HepG2 (cell line): ENCODE data around the gene LRP1-AS. TPM values are rescaled to one million over a fixed set of nuclear protein-coding genes. Genes with fewer than 3 reads are reported as not detected.

Experiments used
- BCL6 ChIP-seq: IDR thresholded peaks from 2 replicates; pipeline ENCODE4 v1.6.1; 2016; ENCODE audit warnings: missing genetic modification reagents, missing compliant biosample characterization
- GRHL1 ChIP-seq: sonication (generic); formaldehyde crosslinking; conservative IDR thresholded peaks from 2 replicates; pipeline ENCODE4 v1.8.0; 2022; ENCODE audit warnings: missing genetic modification reagents
- MAFF ChIP-seq: IDR thresholded peaks from 2 replicates; pipeline ENCODE4 v1.6.1; 2011; ENCODE audit warnings: low read depth, low read length, improper control_type of control experiment
- STAT6 ChIP-seq: sonication (generic); formaldehyde crosslinking; IDR thresholded peaks from 2 replicates; pipeline ENCODE4 v1.4.0; 2020; ENCODE audit warnings: missing genetic modification reagents, mild to moderate bottlenecking, borderline replicate concordance
- TFDP1 ChIP-seq: IDR thresholded peaks from 2 replicates; pipeline ENCODE4 v1.6.1; 2016; ENCODE audit warnings: missing compliant biosample characterization, missing genetic modification reagents, borderline replicate concordance
- THRA ChIP-seq: sonication (generic); formaldehyde crosslinking; IDR thresholded peaks from 2 replicates; pipeline ENCODE4 v1.4.0; 2020; ENCODE audit warnings: missing genetic modification reagents, borderline replicate concordance
- TRIM22 ChIP-seq: fragments of 450-650 bp; IDR thresholded peaks from 2 replicates; pipeline ENCODE4 v1.6.1; 2017
- ZBTB37 ChIP-seq: sonication (generic); formaldehyde crosslinking; IDR thresholded peaks from 2 replicates; pipeline ENCODE4 v1.4.0; 2020; ENCODE audit warnings: mild to moderate bottlenecking, missing genetic modification reagents
- ZNF30 ChIP-seq: sonication (generic); formaldehyde crosslinking; IDR thresholded peaks from 2 replicates; pipeline ENCODE4 v1.5.0; 2020; ENCODE audit warnings: mild to moderate bottlenecking, missing genetic modification reagents
- ZNF512B ChIP-seq: sonication (generic); formaldehyde crosslinking; IDR thresholded peaks from 2 replicates; pipeline ENCODE4 v1.5.1; 2020; ENCODE audit warnings: missing genetic modification reagents, mild to moderate bottlenecking, borderline replicate concordance
- ZNF678 ChIP-seq: sonication (generic); formaldehyde crosslinking; IDR thresholded peaks from 2 replicates; pipeline ENCODE4 v1.4.0; 2020; ENCODE audit warnings: mild to moderate bottlenecking, missing genetic modification reagents
- ZNF782 ChIP-seq: sonication (generic); formaldehyde crosslinking; IDR thresholded peaks from 2 replicates; pipeline ENCODE4 v1.4.0; 2020; ENCODE audit warnings: missing genetic modification reagents, mild to moderate bottlenecking, borderline replicate concordance
- polyA plus RNA-seq, 8 experiments: library from polyadenylated mRNA; depleted of rRNA in 3 of 8; stranded (reverse) in 7 of 8; unstranded in 1 of 8; fragments of >200 nt; fragmentation: Illumina TruSeq in 4 of 8; extraction: Trizol in 4 of 8; gene quantifications; 2 replicates each; pipeline versions ENCODE4 v1.2.1 to v1.2.3, GENCODE V29; 2011 to 2016; ENCODE audit warnings: low read depth in 4 of 8, missing spikeins in 1 of 8, mixed read lengths in 1 of 8; ENCODE audit not compliant: insufficient read depth in 1 of 8
- total RNA-seq, 5 experiments: library from RNA; depleted of rRNA; stranded (reverse); fragments of >200 nt; fragmentation: Illumina TruSeq; extraction: Trizol; gene quantifications; 2 replicates each; pipeline ENCODE4 v1.2.3, GENCODE V29; 2016; ENCODE audit warnings: low read depth in 1 of 5

LRP1-AS gene
- total and polyA plus RNA-seq, 2 of the 13 experiments (the other 11 are each of a cell fraction or from before 2014, with no cell fraction given): 0.20 TPM; not detected in 1

GRCh38 chr12:57101892-57102695 is 45.3 kb downstream of the LRP1-AS start (continued):
- TF ChIP-seq ZBTB37 (CRISPR knock-in tag) (peak; percentile 72), STAT6 (CRISPR knock-in tag) (no peak), ZNF512B (CRISPR knock-in tag) (no peak), ZNF678 (CRISPR knock-in tag) (no peak), TRIM22 (no peak), THRA (peak; percentile 78; the same call in 1 of the 2 replicates), BCL6 (peak; percentile 34; the same call in 1 of the 2 replicates), MAFF (no peak), TFDP1 (CRISPR knock-in tag) (peak; percentile 17; the same call in 1 of the 2 replicates), ZNF782 (CRISPR knock-in tag) (no peak), GRHL1 (CRISPR knock-in tag) (no peak), ZNF30 (CRISPR knock-in tag) (no peak)
